C4-2B (cell line): ENCODE data around the gene HBA2.

ENCODE experiments used
- CTCF ChIP-seq: fragments of 450-650 bp; conservative IDR thresholded peaks from 2 replicates; pipeline ENCODE4 v1.5.1; 2017; ENCODE audit warnings: mild to moderate bottlenecking
- ZFX ChIP-seq: fragments of 450-650 bp; IDR thresholded peaks from 2 replicates; pipeline ENCODE4 v1.6.1; 2017

GRCh38 chr16:177394-177822 lies 4.7 kb downstream of the HBA2 start:
- TF ChIP-seq CTCF (no peak), ZFX (no peak)
